BJ (cell line): ENCODE data around the gene KIF3A. TPM values are rescaled to one million over a fixed set of nuclear protein-coding genes. Genes with fewer than 3 reads are reported as not detected.

ENCODE experiments used
- CTCF ChIA-PET: fragments of 350-600 bp; formaldehyde crosslinking; extraction: SDS; loops from one replicate; lab custom pipeline; 2021; ENCODE audit warnings: antibody characterized with exemption, inconsistent platforms; lab: Yijun Ruan, JAX
- POLR2A ChIA-PET: fragments of 300-600 bp; sonication (Branson Sonifier 250); formaldehyde crosslinking; extraction: SDS; loops from one replicate; lab custom pipeline; 2021; ENCODE audit warnings: antibody characterized with exemption; lab: Charles Lee
- DNase-seq: peaks from one replicate; pipeline ENCODE4 v3.0.0-alpha.2; 2011; ENCODE audit warnings: low read depth
- H3K27me3 ChIP-seq: 2 replicates; pipeline ENCODE4 v1.6.0; 2011; ENCODE audit warnings: low read length; ENCODE audit not compliant: control insufficient read depth, insufficient read depth
- H3K36me3 ChIP-seq: 2 replicates; pipeline ENCODE4 v1.5.1; 2011; ENCODE audit warnings: low read length; ENCODE audit not compliant: control insufficient read depth, insufficient read depth
- H3K4me3 ChIP-seq: 2 replicates; pipeline ENCODE4 v1.5.1; 2011; ENCODE audit warnings: low read depth, mild to moderate bottlenecking, control low read depth, low read length
- polyA plus RNA-seq: library from polyadenylated mRNA; depleted of rRNA; stranded (reverse); fragments of >200 nt; gene quantifications from 2 replicates; pipeline ENCODE4 v1.2.3, GENCODE V29; 2011
- TF ChIP-seq, protein P1 (sequence below): IDR thresholded peaks from 2 replicates; pipeline ENCODE4 v1.5.1; 2011; ENCODE audit warnings: low read depth, mild to moderate bottlenecking, control low read depth, inconsistent platforms, low read length, moderate library complexity; ENCODE audit not compliant: insufficient read depth

KIF3A gene
- polyA plus RNA-seq, 1 experiment, result 2.9 TPM

DNA sequence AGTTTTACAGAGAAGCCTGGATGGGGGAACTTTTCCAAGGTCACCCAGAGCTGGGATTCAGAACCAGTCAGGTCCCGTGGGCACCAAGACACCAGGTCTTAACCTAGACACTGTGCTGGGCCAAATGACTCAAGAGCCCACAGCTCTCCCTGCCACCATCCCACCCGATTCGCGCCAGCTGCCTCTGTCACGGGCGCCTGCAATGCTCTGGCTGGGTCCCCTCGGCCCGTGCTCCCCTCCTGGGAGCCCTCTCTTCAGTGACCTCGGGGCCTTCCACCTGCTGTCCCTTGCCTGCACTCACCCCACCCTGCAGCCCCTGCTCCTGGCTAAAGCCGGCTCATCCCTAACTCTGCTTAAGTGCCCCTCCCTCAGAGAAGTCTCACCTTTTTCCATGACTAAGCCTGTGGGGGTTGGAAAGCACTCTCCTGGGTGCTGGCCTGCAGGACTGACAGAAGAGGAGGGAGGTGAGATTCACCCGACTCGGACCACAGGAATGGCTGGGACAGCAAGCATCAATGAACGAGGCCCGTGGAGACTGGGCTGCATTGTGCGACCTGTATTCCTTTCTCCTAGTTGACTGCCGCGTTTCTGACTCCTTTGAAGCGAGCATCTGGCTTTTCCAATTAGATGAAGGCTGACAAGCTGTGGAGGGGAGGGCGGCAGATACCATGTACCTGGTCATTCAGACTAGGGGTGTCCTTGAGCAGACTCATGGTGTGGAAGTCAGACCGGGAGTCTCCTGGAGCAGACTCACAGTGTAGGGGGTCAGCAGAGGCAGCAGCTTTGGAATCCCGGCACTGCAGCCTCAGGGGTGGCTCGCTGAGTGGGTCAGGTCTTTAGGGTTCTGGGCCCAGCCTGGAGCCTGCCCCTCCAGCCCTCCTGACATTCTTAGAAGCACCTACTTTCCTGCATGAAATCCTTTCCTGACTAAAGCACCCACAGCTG lies 69.3 kb downstream of the KIF3A start:
- TF ChIP-seq, protein P1, sequence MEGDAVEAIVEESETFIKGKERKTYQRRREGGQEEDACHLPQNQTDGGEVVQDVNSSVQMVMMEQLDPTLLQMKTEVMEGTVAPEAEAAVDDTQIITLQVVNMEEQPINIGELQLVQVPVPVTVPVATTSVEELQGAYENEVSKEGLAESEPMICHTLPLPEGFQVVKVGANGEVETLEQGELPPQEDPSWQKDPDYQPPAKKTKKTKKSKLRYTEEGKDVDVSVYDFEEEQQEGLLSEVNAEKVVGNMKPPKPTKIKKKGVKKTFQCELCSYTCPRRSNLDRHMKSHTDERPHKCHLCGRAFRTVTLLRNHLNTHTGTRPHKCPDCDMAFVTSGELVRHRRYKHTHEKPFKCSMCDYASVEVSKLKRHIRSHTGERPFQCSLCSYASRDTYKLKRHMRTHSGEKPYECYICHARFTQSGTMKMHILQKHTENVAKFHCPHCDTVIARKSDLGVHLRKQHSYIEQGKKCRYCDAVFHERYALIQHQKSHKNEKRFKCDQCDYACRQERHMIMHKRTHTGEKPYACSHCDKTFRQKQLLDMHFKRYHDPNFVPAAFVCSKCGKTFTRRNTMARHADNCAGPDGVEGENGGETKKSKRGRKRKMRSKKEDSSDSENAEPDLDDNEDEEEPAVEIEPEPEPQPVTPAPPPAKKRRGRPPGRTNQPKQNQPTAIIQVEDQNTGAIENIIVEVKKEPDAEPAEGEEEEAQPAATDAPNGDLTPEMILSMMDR, result no peak
- CTCF ChIA-PET, result no interaction called here
- Histone ChIP-seq H3K36me3 (no peaks in the 10 kb centered on the region), H3K27me3 (no peaks in the 10 kb centered on the region), H3K4me3 (no peak overlapping the region)
- POLR2A ChIA-PET, result no interaction called here
- DNase-seq, result no peak

- Histone ChIP-seq H3K36me3 (no peaks in the 10 kb centered on the region), H3K27me3 (no peaks in the 10 kb centered on the region), H3K4me3 (no peak overlapping the region)
- no peak for DNase-seq
- TF ChIP-seq, protein P1, result no peak
- ChIA-PET CTCF (interaction anchor here (0.6 kb wide), 1 partner anchor 394 kb away, joined by 3 read pairs; no protein-coding TSS in a partner anchor), POLR2A (no interaction called here)
Measured at GRCh38 chr5:132667309-132667708, 70.0 kb downstream of the KIF3A start.

DNA sequence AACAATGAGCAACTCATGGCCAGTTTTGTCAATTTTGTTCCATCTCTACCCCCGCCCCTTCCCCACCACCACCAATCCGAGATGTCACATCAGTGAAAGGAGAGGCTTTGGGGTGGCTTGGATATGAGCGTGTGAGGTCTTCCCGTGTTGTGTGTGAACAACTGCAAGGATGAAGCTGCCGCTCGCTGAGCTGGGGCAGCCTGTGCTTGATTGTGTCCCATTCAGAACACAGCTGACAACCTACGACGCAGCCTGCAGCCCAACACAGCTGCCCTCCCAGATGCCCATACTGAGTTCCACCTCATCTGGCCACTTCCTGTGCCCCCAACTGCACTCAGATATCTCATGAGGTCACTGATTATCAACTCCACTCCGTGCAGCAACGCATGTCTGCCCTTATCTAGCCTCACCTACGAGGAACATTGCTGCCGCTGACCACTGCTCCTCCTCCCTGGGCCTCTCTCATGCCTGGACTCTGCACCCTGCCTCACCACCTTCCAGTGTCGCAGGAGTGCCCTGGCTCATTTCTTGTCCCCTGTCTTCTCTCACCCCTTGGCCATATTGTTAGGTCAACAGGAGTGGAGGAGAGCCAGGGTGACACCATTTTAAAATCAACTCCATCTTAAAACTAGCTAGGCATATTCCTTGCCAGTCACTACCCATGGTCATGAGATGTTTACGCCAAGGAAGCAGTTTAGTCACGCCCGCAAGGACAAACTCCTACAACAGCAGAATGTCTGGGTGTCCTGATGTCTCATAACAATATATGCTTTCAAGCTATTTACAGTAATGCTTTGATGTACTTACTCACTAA lies 70.8 kb downstream of the KIF3A start:
- no peak overlapping the region for H3K4me3 ChIP-seq
- TF ChIP-seq, protein P1, result no peak
- ChIA-PET POLR2A (no interaction called here), CTCF (interaction anchor here (0.6 to 0.9 kb wide), 2 partner anchors 281 to 394 kb away, joined by 3 read pairs; no protein-coding TSS in a partner anchor)
- DNase-seq, result no peak
- H3K27me3 ChIP-seq, result no peaks in the 10 kb centered on the region
- H3K36me3 ChIP-seq, result no peaks in the 10 kb centered on the region

DNA sequence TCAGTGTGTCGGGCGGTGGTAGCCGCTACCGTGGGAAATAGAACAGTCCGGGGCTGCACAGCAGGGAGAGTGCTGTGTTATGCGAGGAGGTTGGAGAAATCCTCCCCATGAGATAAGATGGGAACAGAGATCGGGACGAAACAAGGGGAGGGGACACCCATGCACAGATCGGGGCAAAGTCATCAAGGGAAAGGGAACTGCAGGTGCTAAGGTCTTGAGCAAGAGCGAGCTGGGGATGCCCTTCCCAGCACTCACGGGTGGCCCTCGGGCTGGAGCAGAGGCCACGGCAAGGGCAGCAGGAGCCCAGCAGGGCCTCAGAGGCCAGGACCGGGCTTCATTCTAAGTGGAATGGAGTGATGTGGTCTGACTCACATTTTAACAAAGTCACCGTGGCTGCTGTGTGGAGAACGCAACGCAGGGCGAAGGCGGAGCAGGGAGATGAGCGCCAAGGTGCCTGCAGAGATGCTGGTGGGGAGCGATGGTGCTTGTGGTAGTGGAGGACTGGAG lies 71.7 kb downstream of the KIF3A start:
- no peak overlapping the region for H3K4me3 ChIP-seq
- H3K27me3 ChIP-seq, result no peaks in the 10 kb centered on the region
- DNase-seq, result no peak
- ChIA-PET POLR2A (no interaction called here), CTCF (interaction anchor here (0.9 kb wide), 1 partner anchor 280 kb away, joined by 3 read pairs; no protein-coding TSS in a partner anchor)
- H3K36me3 ChIP-seq, result no peaks in the 10 kb centered on the region
- TF ChIP-seq, protein P1, result no peak

DNA sequence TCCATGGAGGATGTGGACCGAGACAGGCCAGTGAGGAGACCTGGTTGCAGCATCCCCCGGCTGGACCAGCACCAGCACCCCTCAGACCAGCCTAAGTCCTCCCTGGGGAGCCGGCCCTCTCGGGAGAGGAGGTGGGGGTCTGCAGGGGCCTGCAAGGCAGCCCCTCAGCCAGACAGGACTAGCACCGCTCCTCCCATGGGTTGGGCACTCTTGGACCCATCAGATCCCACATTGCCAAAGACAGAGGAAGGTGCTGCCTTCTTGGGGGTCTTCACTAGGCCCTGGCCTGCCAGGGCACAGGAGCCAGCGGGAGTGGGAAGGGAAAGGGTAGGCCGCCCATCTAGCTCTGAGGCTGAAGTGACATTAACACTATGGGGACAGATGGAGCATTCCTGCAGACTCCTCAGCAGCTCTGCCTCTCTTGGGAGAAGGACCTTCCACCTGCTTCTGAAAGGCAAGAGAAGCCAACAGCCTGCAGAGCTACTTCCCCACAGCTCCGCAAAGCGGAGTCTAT lies 72.6 kb downstream of the KIF3A start:
- TF ChIP-seq, protein P1, result no peak
- no peaks in the 10 kb centered on the region for H3K36me3 ChIP-seq
- no peak for DNase-seq
- POLR2A ChIA-PET, result no interaction called here
- no peaks in the 10 kb centered on the region for H3K27me3 ChIP-seq
- CTCF ChIA-PET, result no interaction called here
- no peak overlapping the region for H3K4me3 ChIP-seq
